Measurements from ENCODE around the gene PRR29.

GRCh38 chr17:64016231-64016784 lies 18.2 kb downstream of the PRR29 start:
- TF ChIP-seq CTCF (IDR thresholded peaks at IDR 0.05; ENCODE audit: low read length) (peak; percentile 44), EZH2 (optimal IDR thresholded peaks at IDR 0.05; ENCODE audit: low read depth, low read length) (no peak), EZH2phosphoT487 (IDR thresholded peaks at IDR 0.05; ENCODE audit: low read length) (no peak)

All from MM.1S (cell line).